ENCODE measurements around the gene ASB15.
"Not testable (repeated sequence)": the region's sequence is repeated elsewhere in the genome, so short reads cannot be mapped to it uniquely, and the experiment has no call there.

Gene ASB15

DNA sequence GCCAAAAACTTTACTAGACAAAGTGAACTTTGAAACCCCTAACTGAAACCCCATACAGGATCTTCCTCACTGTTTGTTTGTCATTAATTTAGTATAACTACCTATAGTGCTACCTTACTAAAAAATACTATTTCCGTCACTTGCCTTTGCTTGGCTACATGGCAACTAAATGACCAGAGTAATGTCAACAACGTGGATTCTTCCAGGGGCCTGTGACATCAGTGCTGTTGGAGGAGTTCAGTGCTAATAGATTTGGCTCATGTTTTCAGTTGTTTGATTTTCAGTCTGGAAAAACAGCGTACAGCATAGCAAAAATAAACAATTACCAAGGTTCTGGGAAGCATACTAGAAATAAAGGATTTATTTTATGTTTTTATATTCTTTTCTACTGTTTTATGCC lies 3.0 kb upstream of the ASB15 start:
- DNase-seq (ENCODE audit: low read depth in 2 of 2): no peak

DNA sequence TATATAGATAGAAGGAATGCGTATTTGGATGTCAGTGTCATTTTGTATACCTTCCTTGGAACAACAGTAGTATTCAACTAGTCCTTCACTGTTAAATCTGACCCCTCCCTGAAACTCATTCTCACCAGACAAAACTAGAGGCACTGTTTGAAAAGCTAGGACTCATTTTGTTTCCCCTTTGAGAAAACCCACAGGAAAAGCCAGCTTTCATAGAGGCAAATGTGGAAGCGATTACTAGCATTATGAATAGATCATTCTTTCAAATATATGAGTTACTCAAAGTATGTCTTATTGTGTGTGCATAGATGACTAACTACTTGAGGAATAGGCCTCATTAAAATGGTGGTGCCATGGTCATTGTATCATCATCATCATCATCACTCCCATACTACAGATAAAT lies 1.9 kb upstream of the ASB15 start:
- no peak for DNase-seq (ENCODE audit: low read depth in 2 of 2)

DNA sequence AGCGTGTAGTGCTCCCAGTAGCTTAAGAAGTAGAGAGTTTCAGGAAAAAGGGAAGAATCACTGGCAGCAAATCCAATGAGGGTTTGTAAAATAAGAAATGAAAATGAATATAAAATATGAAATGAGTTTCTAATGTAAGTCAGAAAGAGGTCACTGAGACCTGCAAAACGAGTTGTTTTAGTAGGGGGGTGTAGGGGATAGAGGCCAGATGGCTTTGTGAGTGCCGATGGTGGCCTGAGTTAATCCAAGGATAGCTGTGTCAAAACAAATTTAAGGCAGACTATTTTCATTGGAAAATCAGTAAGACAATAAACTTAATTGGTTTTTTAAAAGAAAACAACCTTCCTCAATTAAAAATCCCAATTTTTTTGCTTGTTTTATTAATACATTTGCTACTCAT lies 745 bp upstream of the ASB15 start:
- no peak for DNase-seq (ENCODE audit: low read depth in 2 of 2)

DNA sequence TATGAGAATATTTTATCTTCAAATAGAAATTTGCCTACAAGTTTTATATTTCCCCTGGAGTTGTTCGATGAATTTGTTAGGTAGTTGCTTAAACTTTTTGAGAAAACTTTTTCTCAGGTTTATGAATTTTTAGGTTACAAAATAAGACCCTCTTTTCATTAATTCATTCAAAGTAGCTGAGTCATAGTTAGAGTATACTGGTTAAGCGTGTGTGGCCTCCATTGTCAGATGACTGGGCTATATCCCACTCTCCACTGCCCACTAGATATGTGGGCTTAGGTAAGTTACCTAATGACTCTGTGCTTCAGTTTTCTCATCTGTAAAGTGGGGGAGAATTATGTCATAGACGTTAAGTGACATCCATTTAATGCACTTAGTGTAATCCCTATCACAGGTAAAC lies 1.0 kb downstream of the ASB15 start:
- DNase-seq (ENCODE audit: low read depth in 2 of 2): no peak

DNA sequence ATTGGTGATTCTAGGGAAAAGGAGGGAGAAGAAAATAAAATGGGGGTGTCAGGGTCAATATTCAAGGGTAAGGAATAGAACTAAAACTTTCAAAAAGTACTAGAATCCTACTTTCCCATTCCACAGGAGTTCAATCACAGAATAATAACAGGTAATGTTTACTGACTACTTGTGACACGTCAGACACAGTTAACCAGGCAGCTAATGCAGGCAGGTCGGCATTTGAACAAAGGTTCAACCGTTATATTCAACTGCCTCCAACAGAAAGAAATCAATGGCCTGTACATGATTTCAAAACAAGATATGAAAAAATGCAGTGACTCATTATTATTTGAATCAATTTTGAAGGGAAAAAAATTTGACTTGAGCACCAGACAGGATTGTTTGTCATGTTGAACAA lies 3.1 kb downstream of the ASB15 start:
- DNase-seq (ENCODE audit: low read depth in 2 of 2): no peak

DNA sequence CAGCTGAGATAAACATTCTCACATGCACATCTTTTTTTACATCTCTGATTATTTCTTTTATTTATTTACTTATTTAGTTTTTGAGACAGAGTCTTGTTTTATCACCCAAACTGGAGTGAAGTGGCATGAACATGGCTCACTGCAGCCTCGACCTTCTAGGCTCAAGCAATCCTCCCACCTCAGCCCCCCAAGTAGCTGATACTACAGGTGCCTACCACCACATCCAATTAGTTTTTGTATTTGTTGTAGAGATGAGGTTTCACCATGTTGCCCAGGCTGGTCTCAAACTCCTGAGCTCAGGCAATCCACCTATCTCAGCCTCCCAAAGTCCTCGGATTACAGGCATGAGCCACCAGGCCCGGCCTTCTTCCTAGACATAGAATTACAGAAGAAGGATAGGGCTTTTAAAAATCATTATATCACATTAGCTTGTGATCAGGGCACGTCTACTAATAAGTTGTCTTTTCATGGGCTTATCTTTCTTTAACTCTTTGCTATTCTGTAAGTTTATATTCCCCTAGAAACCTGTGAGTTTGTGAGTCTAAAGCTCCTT lies 5.9 kb downstream of the ASB15 start:
- DNase-seq (ENCODE audit: low read depth in 2 of 2): no peak

DNA sequence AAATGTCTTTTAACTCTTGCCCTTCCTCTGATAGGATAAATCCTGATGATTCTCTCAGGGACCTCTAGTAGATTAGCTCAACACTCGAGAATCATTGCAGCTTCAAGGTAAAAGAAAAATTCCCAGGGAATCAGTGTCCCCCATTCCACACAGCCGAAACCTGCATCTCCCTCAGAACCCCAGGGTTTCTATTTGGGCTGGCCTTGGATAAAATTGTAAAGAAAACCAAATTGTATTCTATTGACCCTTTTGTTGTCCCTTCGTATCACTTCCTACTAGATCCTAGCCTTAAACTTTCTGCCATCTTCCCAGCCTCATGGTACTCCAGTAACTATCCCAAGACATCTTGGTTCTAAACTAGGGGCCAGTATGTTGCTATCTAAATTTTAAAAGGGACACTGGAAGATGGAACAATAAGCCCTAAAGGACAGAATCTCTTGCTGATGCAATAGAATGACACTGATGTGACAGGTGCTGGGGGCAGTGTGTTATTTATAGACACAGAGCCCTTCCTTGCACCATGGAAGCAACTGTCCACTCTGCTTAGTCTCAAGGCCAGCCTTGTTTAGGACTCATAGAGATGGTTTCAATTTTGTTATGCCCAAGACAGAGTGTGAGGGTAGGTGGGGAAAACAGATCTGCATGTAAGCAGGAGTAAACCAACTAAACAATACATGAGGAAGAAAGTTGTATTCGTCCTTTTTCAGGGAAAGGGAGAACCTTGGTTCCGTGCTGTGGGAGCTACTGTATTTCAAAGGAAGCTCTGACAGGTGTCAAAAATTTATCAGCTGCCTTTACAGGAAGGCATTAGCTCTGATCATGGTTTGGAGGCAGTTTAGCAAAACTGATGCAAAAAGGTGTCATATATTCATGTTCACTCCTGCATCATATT lies 7.6 kb downstream of the ASB15 start:
- no peak for DNase-seq (ENCODE audit: low read depth in 2 of 2)

DNA sequence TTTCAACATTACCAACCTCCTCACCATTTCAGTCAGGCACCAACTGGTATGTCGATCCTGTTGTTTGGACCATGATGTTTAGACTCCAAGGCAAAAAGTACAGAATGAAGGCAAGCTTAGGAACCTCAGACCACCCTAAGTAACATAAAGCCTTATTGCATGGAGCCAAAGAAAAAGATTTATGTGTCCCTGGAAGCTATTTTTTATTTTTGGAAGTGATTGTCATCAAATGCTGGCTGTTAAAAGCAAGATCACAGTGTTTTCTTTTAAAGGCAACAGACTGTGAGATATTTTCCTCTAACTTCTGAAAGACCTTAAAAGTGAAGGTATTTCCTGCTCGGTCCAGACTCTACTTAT lies 8.2 kb downstream of the ASB15 start:
- DNase-seq (ENCODE audit: low read depth in 2 of 2): no peak

DNA sequence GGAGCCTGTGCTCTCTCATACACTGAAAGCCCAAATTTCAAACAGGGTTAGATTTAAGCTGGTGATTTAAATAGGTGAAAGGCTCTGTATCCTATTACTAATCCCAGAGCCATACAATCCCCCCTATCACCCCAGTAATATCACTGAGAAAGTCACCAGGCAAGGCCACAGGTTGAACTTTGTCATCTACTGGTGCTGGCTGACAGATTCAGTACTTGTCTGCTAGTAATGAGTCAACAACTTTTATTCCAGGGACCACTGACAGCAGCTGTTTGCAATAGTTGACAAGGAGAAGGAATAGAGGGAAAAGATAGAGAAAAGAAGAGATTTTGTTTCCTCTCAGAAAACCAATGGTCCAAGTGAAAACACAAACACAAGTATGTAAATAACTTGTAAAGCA lies 10.4 kb downstream of the ASB15 start:
- no peak for DNase-seq (ENCODE audit: low read depth in 2 of 2)

DNA sequence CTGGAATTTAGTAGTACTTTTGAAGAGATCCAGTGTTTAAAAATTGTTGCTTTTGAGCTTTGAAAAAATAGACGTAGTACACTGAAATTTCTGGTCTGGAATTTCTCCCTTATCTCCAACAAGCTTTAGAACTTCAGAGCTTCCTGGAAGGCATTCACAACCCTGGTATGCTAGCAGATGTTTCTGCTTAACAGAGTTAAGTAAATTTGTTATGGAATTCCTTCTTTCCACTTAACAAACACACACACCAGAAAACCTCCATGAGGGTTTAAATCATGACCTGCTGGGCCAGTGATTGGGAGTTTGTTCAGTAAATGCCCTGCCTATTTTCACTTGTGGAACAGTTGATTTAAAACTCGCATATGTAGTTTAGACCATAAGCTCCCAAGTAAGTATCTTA lies 13.7 kb downstream of the ASB15 start:
- no peak for DNase-seq (ENCODE audit: low read depth in 2 of 2)

DNA sequence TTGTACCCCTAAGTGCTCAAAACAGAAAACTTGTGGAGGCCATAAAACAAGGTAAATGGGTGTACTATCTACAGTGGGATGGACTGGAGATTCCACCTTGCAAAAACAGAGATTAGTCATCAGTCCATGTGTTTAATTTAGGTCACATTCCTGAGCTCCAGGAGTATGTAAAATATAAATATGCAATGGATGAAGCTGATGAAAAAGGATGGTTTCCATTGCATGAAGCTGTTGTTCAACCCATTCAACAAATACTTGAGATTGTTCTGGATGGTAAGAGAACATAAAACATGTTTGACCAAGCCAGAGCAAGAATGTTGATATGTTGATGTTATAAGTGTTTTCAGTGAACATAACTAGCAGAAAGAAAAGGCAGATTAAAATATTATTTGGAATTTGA lies 14.6 kb downstream of the ASB15 start:
- DNase-seq (ENCODE audit: low read depth in 2 of 2): no peak

DNA sequence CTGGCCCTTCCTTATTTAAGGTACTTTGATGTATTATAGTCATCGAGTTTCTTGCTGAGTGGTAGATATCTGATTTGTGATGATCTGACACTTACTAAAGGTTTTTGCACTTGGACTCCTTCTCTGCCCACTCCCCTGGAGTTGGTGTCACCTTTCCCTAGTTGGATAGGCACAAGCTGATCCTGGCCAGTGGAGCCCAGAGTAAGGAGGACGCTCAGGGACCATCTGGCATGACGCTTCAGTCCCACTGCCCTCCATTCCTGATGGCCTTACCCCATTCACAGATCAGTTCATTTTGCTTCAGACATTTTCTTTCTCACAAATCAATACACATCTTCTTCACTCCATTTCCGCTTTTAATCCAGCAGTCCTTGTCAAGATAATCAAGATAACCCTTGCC lies 20.1 kb downstream of the ASB15 start:
- DNase-seq (ENCODE audit: low read depth in 2 of 2): no peak

DNA sequence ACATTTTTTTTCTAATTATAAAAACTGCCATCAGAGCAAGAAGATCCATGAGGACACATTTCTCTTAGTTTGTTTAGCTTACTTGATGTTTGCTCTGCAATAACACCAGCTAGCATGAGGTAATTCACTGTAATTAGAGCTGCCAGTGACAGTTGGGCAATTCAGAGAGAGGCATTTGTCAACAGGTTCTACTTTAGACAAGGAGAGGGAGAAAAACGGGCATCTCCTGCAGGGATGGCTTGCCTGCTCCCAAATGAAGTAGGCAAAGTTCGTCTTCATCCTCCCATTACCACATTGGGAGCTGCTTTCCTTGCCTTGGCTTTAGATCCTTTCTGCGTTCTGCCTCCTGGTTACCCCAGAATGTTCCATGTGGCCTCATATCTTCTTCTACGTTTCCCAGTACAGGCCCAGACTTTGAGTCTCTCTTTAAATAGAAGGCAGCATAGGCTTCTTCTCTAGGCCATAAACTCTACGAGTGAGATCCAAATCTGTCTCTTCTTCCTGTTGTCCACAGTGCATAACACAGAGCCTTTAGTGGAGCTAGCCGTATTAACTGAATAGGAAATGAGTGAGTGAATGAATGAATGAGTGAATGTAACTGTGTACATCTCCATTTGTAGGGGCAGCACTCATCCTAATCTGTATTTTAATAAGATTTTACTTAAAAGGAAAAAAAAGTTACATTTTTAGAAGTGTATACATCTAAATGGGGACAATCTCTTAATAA lies 21.2 kb downstream of the ASB15 start:
- DNase-seq (ENCODE audit: low read depth in 2 of 2): no peak

DNA sequence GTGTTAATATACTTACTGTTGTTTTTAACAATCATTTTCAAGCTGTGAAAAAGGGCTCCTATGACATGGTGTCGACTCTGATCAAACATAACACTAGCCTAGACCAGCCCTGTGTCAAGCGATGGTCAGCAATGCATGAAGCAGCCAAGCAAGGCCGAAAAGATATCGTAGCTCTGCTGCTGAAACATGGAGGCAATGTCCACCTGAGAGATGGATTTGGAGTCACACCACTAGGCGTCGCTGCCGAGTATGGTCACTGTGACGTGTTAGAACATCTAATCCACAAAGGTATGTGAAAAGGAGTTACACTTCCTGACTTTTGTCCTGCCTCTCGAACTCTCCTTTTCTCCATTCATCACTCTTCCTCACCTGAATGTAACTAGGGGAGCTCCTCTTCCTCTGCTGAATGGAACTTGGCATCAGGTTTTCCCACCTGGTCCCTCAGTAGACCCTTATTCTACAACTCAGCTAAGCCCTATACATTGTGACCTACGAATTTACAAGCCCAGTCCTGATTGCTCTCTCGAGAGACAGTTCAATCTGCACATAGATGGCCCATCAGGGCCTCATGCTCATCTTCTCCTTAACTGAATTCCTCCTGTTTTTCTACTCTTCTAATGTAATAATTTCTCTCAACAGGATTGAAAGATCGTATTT lies 23.0 kb downstream of the ASB15 start:
- DNase-seq (ENCODE audit: low read depth in 2 of 2): peak; percentile 5 to 19

DNA sequence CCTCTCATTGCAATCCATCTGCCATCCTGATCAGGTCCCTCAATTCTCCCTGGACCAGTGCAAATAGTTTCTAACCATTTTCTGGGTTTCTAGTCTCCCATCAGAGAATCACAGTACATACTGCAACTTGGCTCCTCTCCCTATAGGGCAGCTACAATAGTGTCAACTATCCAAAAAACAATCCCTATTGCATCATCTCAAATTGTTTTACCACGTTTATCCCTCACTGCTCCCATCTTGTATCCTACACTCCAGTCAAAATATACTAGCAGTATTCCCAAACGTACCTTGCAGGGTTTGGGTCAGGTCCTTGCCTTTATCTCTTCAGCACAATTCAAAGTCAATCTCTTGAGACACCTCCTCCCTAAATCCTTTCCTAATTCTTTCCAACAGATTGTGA lies 23.6 kb downstream of the ASB15 start:
- DNase-seq (ENCODE audit: low read depth in 2 of 2): no peak

DNA sequence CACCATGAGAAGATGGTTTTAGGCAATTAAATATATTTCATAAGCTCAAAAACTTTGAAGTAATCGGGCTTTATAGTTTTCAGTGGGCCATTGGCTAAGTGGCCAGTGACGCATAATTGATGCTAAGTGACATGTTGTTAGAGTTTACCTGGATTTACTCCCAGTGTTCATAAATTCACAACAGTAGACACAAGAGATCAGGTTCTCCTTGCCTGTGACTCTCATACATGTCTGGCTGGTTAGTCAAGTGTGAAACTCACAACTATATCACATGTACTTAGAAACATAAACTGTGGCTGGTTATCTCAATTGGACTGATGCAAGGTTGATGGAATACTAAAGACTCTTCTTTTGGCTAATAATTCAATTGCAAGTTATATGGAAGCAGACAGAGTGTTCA lies 26.2 kb downstream of the ASB15 start:
- no peak for DNase-seq (ENCODE audit: low read depth in 2 of 2)

DNA sequence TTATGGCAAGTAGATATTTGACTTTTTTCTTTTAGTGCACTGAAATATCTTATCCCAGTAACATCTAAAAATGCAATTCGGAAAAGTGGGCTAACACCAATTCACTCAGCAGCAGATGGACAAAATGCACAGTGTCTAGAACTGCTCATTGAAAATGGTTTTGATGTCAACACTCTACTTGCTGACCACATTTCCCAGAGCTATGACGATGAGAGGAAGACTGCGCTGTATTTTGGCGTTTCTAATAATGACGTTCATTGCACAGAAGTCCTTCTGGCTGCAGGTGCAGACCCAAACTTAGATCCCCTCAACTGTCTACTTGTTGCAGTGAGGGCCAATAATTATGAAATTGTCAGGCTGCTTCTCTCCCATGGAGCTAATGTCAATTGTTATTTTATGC lies 27.2 kb downstream of the ASB15 start:
- DNase-seq (ENCODE audit: low read depth in 2 of 2): no peak

DNA sequence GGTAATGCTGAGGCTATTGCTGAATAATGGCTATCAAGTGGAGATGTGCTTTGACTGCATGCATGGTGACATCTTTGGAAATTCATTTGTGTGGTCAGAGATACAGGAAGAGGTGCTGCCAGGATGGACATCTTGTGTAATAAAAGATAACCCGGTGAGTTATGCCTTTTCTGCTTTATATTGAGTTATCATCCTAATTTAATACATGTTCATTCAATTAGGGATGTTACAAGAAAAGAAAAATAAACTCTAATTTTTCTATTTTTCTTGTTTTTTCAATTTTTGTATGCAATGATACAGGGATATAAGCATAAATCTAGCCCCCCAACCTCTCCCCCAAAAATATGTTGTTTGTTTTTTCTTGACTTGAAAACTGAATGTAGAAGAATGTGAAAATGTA lies 27.7 kb downstream of the ASB15 start:
- DNase-seq (ENCODE audit: low read depth in 2 of 2): no peak

DNA sequence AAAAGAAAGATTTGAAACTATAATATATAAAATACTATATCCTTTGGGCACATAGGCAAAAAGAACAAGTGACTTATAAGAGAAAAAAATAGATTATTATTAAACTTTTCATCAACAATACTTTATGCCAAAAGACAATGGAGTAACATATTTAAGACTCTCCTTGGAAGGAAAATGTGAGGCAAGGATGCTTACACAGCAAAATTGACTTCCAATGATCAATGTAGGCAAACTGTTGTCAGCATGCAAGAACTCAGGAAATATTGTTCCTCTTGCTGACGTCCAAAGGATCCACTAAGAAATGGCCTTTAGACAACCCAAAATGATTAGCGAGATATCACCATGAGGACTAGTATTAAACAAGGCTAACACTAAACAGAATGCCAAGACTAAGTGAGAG lies 31.2 kb downstream of the ASB15 start:
- no peak for DNase-seq (ENCODE audit: low read depth in 2 of 2)

DNA sequence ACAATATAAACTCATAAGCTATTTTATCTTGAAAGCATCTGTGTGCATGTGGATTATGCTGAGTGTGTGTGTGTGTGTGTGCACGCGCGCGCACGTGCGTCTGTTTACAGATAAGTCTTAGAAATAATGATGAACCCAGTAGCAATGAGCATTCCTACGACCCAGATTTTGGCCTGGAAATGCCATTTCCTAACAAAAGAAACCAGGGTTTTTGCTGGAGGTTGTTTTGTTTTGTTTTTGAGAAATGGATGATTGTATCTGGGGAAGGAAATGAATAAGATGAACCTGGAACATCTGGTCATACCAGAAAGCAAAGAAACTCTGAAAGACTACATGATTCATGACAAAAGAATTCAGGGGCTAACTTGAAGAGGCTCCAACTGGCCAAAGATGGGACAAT lies 31.9 kb downstream of the ASB15 start:
- DNase-seq (ENCODE audit: low read depth in 2 of 2): no peak

DNA sequence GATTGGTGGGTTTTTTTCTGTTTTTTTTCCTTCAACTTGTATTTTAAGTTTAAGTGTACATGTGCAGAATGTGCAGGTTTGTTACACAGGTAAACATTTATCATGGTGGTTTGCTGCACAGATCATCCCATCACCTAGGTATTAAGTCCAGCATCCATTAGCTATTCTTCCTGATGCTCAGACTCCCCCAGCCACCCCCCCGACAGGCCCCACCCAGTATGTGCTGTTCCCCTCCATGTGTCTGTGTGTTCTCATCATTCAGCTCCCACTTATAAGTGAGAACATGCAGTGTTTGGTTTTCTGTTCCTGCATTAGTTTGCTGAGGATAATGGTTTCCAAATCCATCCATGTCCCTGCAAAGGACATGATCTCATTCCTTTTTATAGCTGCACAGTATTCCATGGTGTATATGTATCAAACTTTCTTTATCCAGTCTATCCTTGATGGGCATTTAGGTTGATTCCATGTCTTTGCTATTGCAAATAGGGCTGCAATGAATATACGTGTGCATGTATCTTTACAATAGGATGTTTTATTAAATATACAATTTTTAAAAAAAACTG lies 32.5 kb downstream of the ASB15 start:
- DNase-seq (ENCODE audit: low read depth in 2 of 2): not testable (repeated sequence)

Data from stimulated activated CD8-positive, alpha-beta memory T cell treated with anti-CD3 and anti-CD28 coated beads, Interleukin-2, amount 100 ng/mL, for 1 hour (primary cell).